Thoracic aorta (tissue), 2 donors: ENCODE data around the gene RGSL1. TPM values are rescaled to one million over a fixed set of nuclear protein-coding genes. Genes with fewer than 3 reads are reported as not detected.

ENCODE experiments used
- ATAC-seq: fragments of 150-250 bp; one replicate; pipeline ENCODE4 v1.8.0; 2017; ENCODE audit warnings: low read depth; ENCODE audit not compliant: insufficient number of reproducible peaks, low FRiP score
- DNase-seq: peaks from one replicate; pipeline ENCODE4 v3.0.0-alpha.2; 2020; ENCODE audit warnings: low spot score
- H3K27ac ChIP-seq, 2 donors: fragments of 200-600 bp; sonication (generic); 1 replicate in 1 of 2; 2 replicates in 1 of 2; pipeline ENCODE4 v1.5.1; 2016; ENCODE audit warnings: mild to moderate bottlenecking in 2 of 2, moderate library complexity in 2 of 2
- H3K27me3 ChIP-seq: fragments of 200-600 bp; sonication (generic); replicated peaks from 2 replicates; pipeline ENCODE4 v1.6.0; 2016; ENCODE audit warnings: mild to moderate bottlenecking; ENCODE audit not compliant: insufficient read depth
- H3K36me3 ChIP-seq: fragments of 200-600 bp; sonication (generic); one replicate; pipeline ENCODE4 v1.5.1; 2016
- H3K4me1 ChIP-seq, 2 donors: fragments of 200-600 bp; sonication (generic); 1 replicate in 1 of 2; 2 replicates in 1 of 2; pipeline versions ENCODE4 v1.5.1 to v1.6.0; 2016; ENCODE audit warnings: low read depth in 2 of 2, mild to moderate bottlenecking in 1 of 2; ENCODE audit not compliant: control insufficient read depth in 1 of 2
- H3K4me3 ChIP-seq: fragments of 200-600 bp; sonication (generic); 2 replicates; pipeline ENCODE4 v1.5.1; 2016; ENCODE audit warnings: mild to moderate bottlenecking
- H3K9me3 ChIP-seq: fragments of 200-600 bp; sonication (generic); 2 replicates; pipeline ENCODE4 v1.5.1; 2016
- total RNA-seq, 2 donors: library from RNA; depleted of rRNA; stranded (reverse); fragments of >200 nt; gene quantifications; one replicate each; pipeline versions ENCODE4 v1.1.0 to v1.2.3, GENCODE V29; 2016
- TF ChIP-seq, protein P1 (sequence below): fragments of 200-600 bp; sonication (generic); IDR thresholded peaks from one replicate; pipeline ENCODE4 v1.5.1; 2019; ENCODE audit warnings: antibody characterized with exemption

The RGSL1 gene
- total RNA-seq = not detected

DNA sequence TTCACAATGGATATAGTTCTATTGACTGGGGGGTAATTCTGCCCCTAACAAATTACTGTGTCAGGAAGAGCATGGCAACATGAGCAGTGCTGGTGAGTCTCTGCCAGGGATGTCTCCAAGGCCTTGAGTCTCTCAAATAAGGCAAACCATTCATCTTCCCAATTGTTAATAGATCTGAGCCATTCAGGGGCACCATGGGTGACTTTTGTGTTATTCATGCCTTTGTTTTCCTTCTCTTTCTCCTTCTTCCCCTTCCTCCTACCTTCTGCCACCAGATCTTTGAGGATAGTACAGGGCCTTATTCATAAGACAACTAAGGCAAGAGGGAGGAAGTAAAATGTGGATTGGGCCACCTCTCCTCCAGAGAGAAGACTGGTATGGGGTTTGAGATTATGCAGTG lies at the start of gene RGSL1:
Gene RGSL1 (plus strand): TSS at position 60 of the 400 bp plus-strand sequence. CDS start 20 bp downstream, at position 80.
- no peaks in the 10 kb centered on the region for H3K36me3 ChIP-seq
- no peaks in the 10 kb centered on the region for H3K9me3 ChIP-seq
- no peaks in the 10 kb centered on the region for H3K27me3 ChIP-seq
- H3K4me1 ChIP-seq = no peaks in the 10 kb centered on the region
- no peak for DNase-seq
- H3K27ac ChIP-seq = no peak within 1 kb of the TSS
- ATAC-seq = no peak
- TF ChIP-seq, protein P1, sequence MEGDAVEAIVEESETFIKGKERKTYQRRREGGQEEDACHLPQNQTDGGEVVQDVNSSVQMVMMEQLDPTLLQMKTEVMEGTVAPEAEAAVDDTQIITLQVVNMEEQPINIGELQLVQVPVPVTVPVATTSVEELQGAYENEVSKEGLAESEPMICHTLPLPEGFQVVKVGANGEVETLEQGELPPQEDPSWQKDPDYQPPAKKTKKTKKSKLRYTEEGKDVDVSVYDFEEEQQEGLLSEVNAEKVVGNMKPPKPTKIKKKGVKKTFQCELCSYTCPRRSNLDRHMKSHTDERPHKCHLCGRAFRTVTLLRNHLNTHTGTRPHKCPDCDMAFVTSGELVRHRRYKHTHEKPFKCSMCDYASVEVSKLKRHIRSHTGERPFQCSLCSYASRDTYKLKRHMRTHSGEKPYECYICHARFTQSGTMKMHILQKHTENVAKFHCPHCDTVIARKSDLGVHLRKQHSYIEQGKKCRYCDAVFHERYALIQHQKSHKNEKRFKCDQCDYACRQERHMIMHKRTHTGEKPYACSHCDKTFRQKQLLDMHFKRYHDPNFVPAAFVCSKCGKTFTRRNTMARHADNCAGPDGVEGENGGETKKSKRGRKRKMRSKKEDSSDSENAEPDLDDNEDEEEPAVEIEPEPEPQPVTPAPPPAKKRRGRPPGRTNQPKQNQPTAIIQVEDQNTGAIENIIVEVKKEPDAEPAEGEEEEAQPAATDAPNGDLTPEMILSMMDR = no peak
- H3K4me3 ChIP-seq = no peak within 1 kb of the TSS

DNA sequence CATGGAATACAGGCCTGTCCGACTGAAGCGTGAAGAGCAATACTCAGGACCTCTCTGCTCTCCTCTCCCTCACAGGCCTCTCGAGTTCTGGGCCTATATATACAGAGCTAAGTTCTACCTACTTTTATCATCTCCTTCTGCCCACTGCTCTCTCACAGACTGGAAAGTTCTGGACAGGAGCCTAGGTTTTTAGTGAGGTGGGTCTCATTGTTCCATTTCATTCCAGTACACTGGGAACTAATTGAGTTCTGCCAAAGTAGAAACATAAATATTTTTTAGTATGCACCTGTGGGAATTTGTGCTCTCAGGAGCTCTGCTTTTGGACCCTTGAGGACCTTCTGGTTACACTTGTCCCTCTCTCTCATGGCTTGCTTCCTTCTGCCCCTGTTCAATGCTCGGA lies 49.4 kb upstream of the RGSL1 start, which contains the start of gene TEDDM1:
Gene TEDDM1 (minus strand): TSS at position 101 of the 400 bp plus-strand sequence. CDS start 182 bp downstream, outside the sequence.
- TF ChIP-seq, protein P1 = no peak
- ATAC-seq = no peak

DNA sequence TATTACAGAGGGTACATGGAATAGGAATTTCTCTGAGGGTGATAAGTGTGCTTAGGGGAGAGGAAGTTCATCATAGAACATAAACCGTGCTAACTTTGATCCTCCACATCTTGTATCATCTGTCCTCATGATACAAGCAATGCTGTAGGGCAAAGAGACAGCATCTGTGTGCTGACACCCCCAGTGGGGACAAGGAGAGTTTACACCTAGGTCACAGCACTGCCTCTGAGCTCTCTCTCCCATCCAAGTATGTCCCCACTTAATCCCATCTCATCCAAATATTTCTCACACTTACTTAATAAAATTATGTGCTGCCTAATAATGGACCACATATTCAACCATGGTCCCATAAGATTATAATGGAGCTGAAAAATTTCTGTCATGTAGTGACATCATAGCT lies 45.2 kb upstream of the RGSL1 start:
- Histone ChIP-seq H3K9me3 (no peaks in the 10 kb centered on the region), H3K4me3 (no peak overlapping the region), H3K27me3 (no peaks in the 10 kb centered on the region), H3K4me1 (peaks cover 0 to 3% of the 10 kb centered on the region in 2 donors), H3K36me3 (no peaks in the 10 kb centered on the region), H3K27ac (no peak overlapping the region)
- ATAC-seq = no peak
- DNase-seq = no peak
- TF ChIP-seq, protein P1 = no peak

More for the DNA sequence above, 49.4 kb upstream of the RGSL1 start, which contains the start of gene TEDDM1:
- H3K27me3 ChIP-seq = no peaks in the 10 kb centered on the region
- H3K4me1 ChIP-seq = peaks cover 5 to 8% of the 10 kb centered on the region in 2 donors
- H3K9me3 ChIP-seq = no peaks in the 10 kb centered on the region
- no peak within 1 kb of the TSS for H3K27ac ChIP-seq
- no peaks in the 10 kb centered on the region for H3K36me3 ChIP-seq
- no peak for DNase-seq
- H3K4me3 ChIP-seq = no peak within 1 kb of the TSS

DNA sequence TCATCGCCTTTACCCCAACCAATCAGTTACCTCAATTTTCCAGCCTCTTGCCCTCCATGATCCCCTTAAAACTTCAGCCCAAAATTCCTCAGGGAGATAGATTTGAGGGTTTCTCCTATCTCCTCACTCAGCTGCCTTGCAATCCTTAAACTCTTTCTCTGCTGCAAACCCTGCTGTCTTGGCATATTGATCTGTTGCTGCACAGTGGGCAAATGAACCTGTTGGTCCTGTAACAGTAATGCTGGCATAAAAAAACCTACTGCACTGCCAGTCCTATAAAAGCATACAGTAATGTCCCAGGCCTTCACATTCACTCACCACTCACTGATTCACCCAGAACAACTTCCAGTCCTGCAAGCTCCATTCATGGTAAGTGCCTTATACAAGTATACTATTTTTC lies 44.4 kb upstream of the RGSL1 start:
- Histone ChIP-seq H3K9me3 (no peaks in the 10 kb centered on the region), H3K4me1 (peaks cover 6 to 11% of the 10 kb centered on the region in 2 donors), H3K27ac (no peak overlapping the region), H3K27me3 (no peaks in the 10 kb centered on the region), H3K36me3 (no peaks in the 10 kb centered on the region), H3K4me3 (no peak overlapping the region)
- ATAC-seq (no peak), DNase-seq (no peak)
- TF ChIP-seq, protein P1 = no peak

DNA sequence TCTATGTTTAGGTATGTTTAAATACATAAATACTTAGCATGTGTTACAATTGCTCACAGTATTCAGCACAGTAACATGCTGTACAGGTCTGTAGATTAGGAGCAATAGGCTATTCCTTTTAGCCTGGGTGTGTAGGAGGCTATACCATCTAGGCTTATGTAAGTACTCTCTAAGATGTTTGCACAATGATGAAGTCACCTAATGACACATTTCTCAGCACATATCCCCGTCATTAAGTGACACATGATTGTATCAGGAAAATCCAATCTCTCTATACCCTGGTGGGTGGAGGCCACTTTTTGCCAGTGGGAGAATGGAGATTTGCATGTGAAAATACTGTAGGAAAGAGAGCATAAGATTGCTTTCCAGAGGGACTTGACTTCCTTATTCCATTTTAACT lies 43.9 kb upstream of the RGSL1 start:
- DNase-seq = no peak
- H3K27ac ChIP-seq = no peak overlapping the region
- TF ChIP-seq, protein P1 = no peak
- ATAC-seq = no peak
- H3K36me3 ChIP-seq = no peaks in the 10 kb centered on the region
- no peaks in the 10 kb centered on the region for H3K27me3 ChIP-seq
- peaks cover 9 to 15% of the 10 kb centered on the region in 2 donors for H3K4me1 ChIP-seq
- H3K9me3 ChIP-seq = no peaks in the 10 kb centered on the region
- no peak overlapping the region for H3K4me3 ChIP-seq
